ENCODE results near the gene VCAN. TPM values are rescaled to one million over a fixed set of nuclear protein-coding genes. Genes with fewer than 3 reads are reported as not detected.

The VCAN gene
- total RNA-seq, 2 donors from 2014 or later, result 72.0 to 139 TPM

- no peak overlapping the region for H3K4me3 ChIP-seq
- H3K4me1 ChIP-seq, result peaks cover 0 to 12% of the 10 kb centered on the region in 2 donors
- no peak overlapping the region for H3K27ac ChIP-seq
- H3K9me3 ChIP-seq, result no peaks in the 10 kb centered on the region
- no peaks in the 10 kb centered on the region for H3K36me3 ChIP-seq
- no peaks in the 10 kb centered on the region for H3K27me3 ChIP-seq
- no peak for TF ChIP-seq CTCF (IDR thresholded peaks at IDR 0.05)
- no peak for DNase-seq (ENCODE audit: low spot score)
Observed at GRCh38 chr5:83512061-83512745, 40.7 kb downstream of the VCAN start.

DNA sequence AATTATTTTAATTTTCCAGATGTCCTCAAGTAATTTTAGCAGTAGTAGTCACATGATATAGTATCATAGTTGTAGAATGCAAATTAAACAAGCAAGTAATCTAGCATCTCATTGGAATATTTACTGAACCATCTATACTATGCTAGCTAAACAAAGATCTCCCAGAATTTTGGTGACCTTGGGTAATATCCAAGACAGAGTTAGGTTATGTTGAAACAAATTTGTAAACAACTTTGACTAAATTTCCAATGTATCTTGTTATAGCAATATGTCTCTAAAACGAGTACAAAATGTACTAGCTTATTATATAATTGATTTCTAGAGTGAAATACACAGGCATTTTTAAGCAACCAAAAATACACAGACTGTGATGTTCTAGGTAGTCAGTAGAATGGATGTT is 41.5 kb downstream of the VCAN start:
- Histone ChIP-seq H3K4me3 (no peak overlapping the region), H3K4me1 (peaks cover 0 to 12% of the 10 kb centered on the region in 2 donors), H3K36me3 (no peaks in the 10 kb centered on the region), H3K27me3 (no peaks in the 10 kb centered on the region), H3K9me3 (no peaks in the 10 kb centered on the region), H3K27ac (no peak overlapping the region)
- no peak for TF ChIP-seq CTCF (IDR thresholded peaks at IDR 0.05)
- DNase-seq (ENCODE audit: low spot score), result no peak

DNA sequence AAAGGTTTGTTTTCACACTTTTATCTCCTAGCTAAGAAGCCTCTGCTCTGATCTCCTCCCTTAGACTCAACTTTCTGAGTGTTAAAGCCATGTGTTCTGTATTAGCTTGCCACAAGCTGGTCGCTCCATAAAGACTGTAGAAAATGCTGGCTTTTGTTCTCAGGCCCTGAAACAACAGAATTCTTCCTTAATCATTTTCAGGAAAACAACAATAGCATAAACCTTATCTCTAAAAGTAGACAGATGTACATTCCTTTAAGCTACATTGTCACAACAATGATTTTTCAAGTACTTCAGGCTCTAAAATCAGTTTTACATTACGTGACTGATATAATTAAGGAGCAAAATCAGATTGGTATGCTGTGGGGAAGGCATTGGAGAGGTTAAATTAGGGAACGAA is 41.9 kb downstream of the VCAN start:
- DNase-seq (ENCODE audit: low spot score), result no peak
- peaks cover 0 to 12% of the 10 kb centered on the region in 2 donors for H3K4me1 ChIP-seq
- no peaks in the 10 kb centered on the region for H3K9me3 ChIP-seq
- H3K36me3 ChIP-seq, result no peaks in the 10 kb centered on the region
- H3K4me3 ChIP-seq, result no peak overlapping the region
- TF ChIP-seq CTCF (IDR thresholded peaks at IDR 0.05), result no peak
- H3K27ac ChIP-seq, result no peak overlapping the region
- no peaks in the 10 kb centered on the region for H3K27me3 ChIP-seq

GRCh38 chr5:83516377-83516776 is 44.8 kb downstream of the VCAN start:
- Histone ChIP-seq H3K27me3 (no peaks in the 10 kb centered on the region), H3K9me3 (no peaks in the 10 kb centered on the region), H3K4me1 (no peaks in the 10 kb centered on the region), H3K36me3 (peaks cover 19% of the 10 kb centered on the region), H3K4me3 (no peak overlapping the region), H3K27ac (no peak overlapping the region)
- DNase-seq (ENCODE audit: low spot score), result no peak
- TF ChIP-seq CTCF (IDR thresholded peaks at IDR 0.05), result no peak

DNA sequence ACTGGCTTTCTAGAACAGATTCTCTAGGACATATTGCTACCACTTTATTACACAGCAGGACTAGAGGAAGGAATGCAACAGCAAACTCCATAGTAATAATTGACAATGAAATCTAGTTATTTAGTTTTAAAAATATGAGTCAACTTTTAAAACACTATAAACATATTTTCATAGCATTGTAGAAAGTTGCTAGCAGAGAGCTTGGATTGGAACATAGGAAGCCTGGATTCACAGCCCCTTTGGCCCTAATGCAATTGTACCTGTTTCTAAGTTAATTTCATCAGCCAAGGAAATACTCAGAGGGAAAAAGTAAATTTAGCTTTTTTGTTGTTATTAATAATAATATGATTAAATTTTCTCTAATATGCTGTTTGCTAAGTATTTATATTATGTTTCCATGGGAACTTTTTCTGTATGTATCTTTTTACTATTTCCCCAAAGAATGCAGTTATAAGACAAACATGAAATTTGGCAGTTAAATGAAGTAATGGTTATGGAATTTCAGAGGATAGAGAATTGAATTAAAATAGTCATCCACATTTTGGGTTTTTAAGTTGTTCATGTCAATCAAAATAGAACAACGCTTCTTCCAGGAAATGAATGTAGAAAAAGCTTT is 45.6 kb downstream of the VCAN start:
- Histone ChIP-seq H3K9me3 (no peaks in the 10 kb centered on the region), H3K4me1 (no peaks in the 10 kb centered on the region), H3K27ac (no peak overlapping the region), H3K27me3 (no peaks in the 10 kb centered on the region), H3K4me3 (no peak overlapping the region), H3K36me3 (peaks cover 19% of the 10 kb centered on the region)
- no peak for DNase-seq (ENCODE audit: low spot score)
- TF ChIP-seq CTCF (IDR thresholded peaks at IDR 0.05), result no peak
